A673 (cell line): ENCODE data around the gene GCN1. TPM values are rescaled to one million over a fixed set of nuclear protein-coding genes. Genes with fewer than 3 reads are reported as not detected.
A peak's percentile ranks its signal among the peaks of the same experiment; 100 is the strongest.

Experiments used
- BruUV-seq: library from RNA; stranded (reverse); fragments of 400-500 nt; replicated peaks from 2 replicates; lab custom pipeline; 2021; lab: Mats Ljungman, UMichigan
- CTCF ChIA-PET: fragments of 300-600 bp; sonication (Branson Sonifier 250); formaldehyde crosslinking; loops from one replicate; lab custom pipeline; 2022; ENCODE audit warnings: antibody characterized with exemption; lab: Charles Lee
- POLR2A ChIA-PET: fragments of 300-600 bp; sonication (Branson Sonifier 250); formaldehyde crosslinking; loops from one replicate; lab custom pipeline; 2022; ENCODE audit warnings: antibody characterized with exemption; ENCODE audit not compliant: low non-redundant PET; lab: Charles Lee
- DNase-seq: peaks from one replicate; pipeline ENCODE4 v3.0.0-alpha.2; 2015; ENCODE audit warnings: low spot score
- H3K27ac ChIP-seq: fragments of 200-600 bp; sonication (generic); 2 replicates; pipeline ENCODE4 v1.5.1; 2016; ENCODE audit warnings: mixed run types, low read depth, mild to moderate bottlenecking, mixed read lengths, antibody characterized with exemption, low read length; ENCODE audit not compliant: poor library complexity, severe bottlenecking
- H3K27me3 ChIP-seq: fragments of 200-600 bp; sonication (generic); replicated peaks from 2 replicates; pipeline ENCODE4 v1.6.1; 2017; ENCODE audit warnings: mixed run types, low read depth, mild to moderate bottlenecking, mixed read lengths, antibody characterized with exemption, low read length; ENCODE audit not compliant: insufficient read depth, poor library complexity
- H3K36me3 ChIP-seq: fragments of 200-600 bp; sonication (generic); 2 replicates; pipeline ENCODE4 v1.6.1; 2016; ENCODE audit warnings: mixed run types, mild to moderate bottlenecking, mixed read lengths, antibody characterized with exemption, low read length; ENCODE audit not compliant: insufficient read depth, poor library complexity, severe bottlenecking
- H3K4me1 ChIP-seq: fragments of 200-600 bp; sonication (generic); 2 replicates; pipeline ENCODE4 v1.6.1; 2017; ENCODE audit warnings: mixed run types, mild to moderate bottlenecking, mixed read lengths, antibody characterized with exemption, low read length; ENCODE audit not compliant: insufficient read depth, poor library complexity, severe bottlenecking
- H3K4me3 ChIP-seq: fragments of 200-600 bp; sonication (generic); 2 replicates; pipeline ENCODE4 v1.5.1; 2016; ENCODE audit warnings: low read depth, mixed run types, mild to moderate bottlenecking, mixed read lengths, low read length; ENCODE audit not compliant: poor library complexity, severe bottlenecking
- H3K9me3 ChIP-seq: fragments of 200-600 bp; sonication (generic); 2 replicates; pipeline ENCODE4 v1.6.1; 2016; ENCODE audit warnings: mixed run types, low read depth, mild to moderate bottlenecking, mixed read lengths, antibody characterized with exemption, low read length; ENCODE audit not compliant: poor library complexity, severe bottlenecking
- CTCF ChIP-seq: fragments of 300-800, 200-600 bp; sonication (generic); conservative IDR thresholded peaks from 2 replicates; pipeline ENCODE4 v1.5.1; 2017; ENCODE audit warnings: low read depth, mild to moderate bottlenecking, antibody characterized with exemption, low read length, moderate library complexity, mixed read lengths
- EZH2 ChIP-seq: fragments of 200-600 bp; sonication (generic); IDR thresholded peaks from 2 replicates; pipeline ENCODE4 v1.6.1; 2017; ENCODE audit warnings: borderline replicate concordance, low read depth, mild to moderate bottlenecking, mixed read lengths, antibody characterized with exemption, low read length; ENCODE audit not compliant: poor library complexity, severe bottlenecking
- intact Hi-C: fragments of 100-400 bp; cut with micrococcal nuclease; formaldehyde crosslinking; loops from one replicate; pipeline ENCODE4 v1.10.0; 2022; ENCODE audit not compliant: unreplicated experiment
- total RNA-seq: library from RNA; stranded (reverse); gene quantifications from 2 replicates; pipeline ENCODE4 v1.2.3, GENCODE V29; 2021

Gene GCN1
- total RNA-seq, 1 experiment from 2014 or later: 129 TPM

GRCh38 chr12:120227233-120228040 lies 32.9 kb upstream of the GCN1 start:
- intact Hi-C loops: loop anchor here (1.0 to 10.0 kb wide), 3 partner anchors 39 to 207 kb away; partner anchors contain the start of genes COX6A1 and RNU4-2
- peaks cover 5% of the 10 kb centered on the region for H3K36me3 ChIP-seq
- peaks cover 68% of the 10 kb centered on the region for H3K4me1 ChIP-seq
- CTCF ChIA-PET: interaction anchor here (0.6 to 8.7 kb wide), 16 partner anchors 8 to 141 kb away, joined by 3 to 141 read pairs (median 4); partner anchors contain the start of genes PXN, RNU4-2, RPLP0 and SIRT4
- TF ChIP-seq CTCF: no peak
- H3K27me3 ChIP-seq: no peaks in the 10 kb centered on the region
- H3K4me3 ChIP-seq: no peak overlapping the region
- H3K9me3 ChIP-seq: no peaks in the 10 kb centered on the region
- no TSS peak for BruUV-seq
- DNase-seq: no peak
- H3K27ac ChIP-seq: no peak overlapping the region
- POLR2A ChIA-PET: interaction anchor here (0.6 kb wide), 1 partner anchor 64 kb away, joined by 8 read pairs; the partner anchor contains the start of gene RNU4-2

GRCh38 chr12:120225852-120226640 lies 31.5 kb upstream of the GCN1 start:
- Histone ChIP-seq H3K36me3 (peaks cover 10% of the 10 kb centered on the region), H3K4me1 (peaks cover 54% of the 10 kb centered on the region), H3K4me3 (no peak overlapping the region), H3K9me3 (no peaks in the 10 kb centered on the region), H3K27me3 (no peaks in the 10 kb centered on the region), H3K27ac (peak overlapping the region; percentile 80)
- BruUV-seq: no TSS peak
- TF ChIP-seq CTCF: 0 out of 2 replicates have a peak, but pooled peaks have one; percentile 9
- no peak for TF ChIP-seq EZH2
- DNase-seq: no peak
- ChIA-PET CTCF (interaction anchor here (0.8 to 8.7 kb wide), 2 partner anchors 25 to 39 kb away, joined by 3 to 141 read pairs; partner anchors contain the start of genes PXN and RPLP0), POLR2A (interaction anchor here (0.8 kb wide), 1 partner anchor 25 kb away, joined by 3 read pairs; the partner anchor contains the start of gene RPLP0)
- intact Hi-C loops: loop anchor here (10.0 kb wide), 1 partner anchor 209 kb away; the partner anchor contains the start of gene COX6A1

- no peak for TF ChIP-seq EZH2
- TF ChIP-seq CTCF: no peak
- H3K27me3 ChIP-seq: no peaks in the 10 kb centered on the region
- peak; percentile 66 for DNase-seq
- H3K4me1 ChIP-seq: peaks cover 45% of the 10 kb centered on the region
- H3K9me3 ChIP-seq: no peaks in the 10 kb centered on the region
- peaks cover 10% of the 10 kb centered on the region for H3K36me3 ChIP-seq
- H3K27ac ChIP-seq: peak overlapping the region; percentile 80
- intact Hi-C loops: loop anchor here (10.0 kb wide), 1 partner anchor 210 kb away; the partner anchor contains the start of gene COX6A1
- BruUV-seq: no TSS peak
- CTCF ChIA-PET: interaction anchor here (0.8 to 8.7 kb wide), 4 partner anchors 10 to 40 kb away, joined by 3 to 141 read pairs (median 9); partner anchors contain the start of genes PXN and RPLP0
- POLR2A ChIA-PET: interaction anchor here (1.1 kb wide), 1 partner anchor 66 kb away, joined by 7 read pairs; the partner anchor contains the start of gene RNU4-2
- peak overlapping the region; percentile 26 for H3K4me3 ChIP-seq
Measured at GRCh38 chr12:120225200-120225558, 30.7 kb upstream of the GCN1 start.
